Testis (tissue), 2 donors: ENCODE data around the gene POLRMT.

Source experiments
- CTCF ChIP-seq, 3 experiments: fragments of 450-650 bp in 2 of 3; fragments of 200-600 bp in 1 of 3; sonication (generic) in 1 of 3; IDR thresholded peaks; one replicate each; pipeline ENCODE4 v1.5.1; 2016 to 2019; ENCODE audit warnings: antibody characterized with exemption in 3 of 3, mild to moderate bottlenecking in 2 of 3, moderate library complexity in 1 of 3
- POLR2A ChIP-seq: fragments of 450-650 bp; IDR thresholded peaks from one replicate; pipeline ENCODE4 v1.6.1; 2017; ENCODE audit warnings: antibody characterized with exemption, mild to moderate bottlenecking, moderate library complexity

DNA sequence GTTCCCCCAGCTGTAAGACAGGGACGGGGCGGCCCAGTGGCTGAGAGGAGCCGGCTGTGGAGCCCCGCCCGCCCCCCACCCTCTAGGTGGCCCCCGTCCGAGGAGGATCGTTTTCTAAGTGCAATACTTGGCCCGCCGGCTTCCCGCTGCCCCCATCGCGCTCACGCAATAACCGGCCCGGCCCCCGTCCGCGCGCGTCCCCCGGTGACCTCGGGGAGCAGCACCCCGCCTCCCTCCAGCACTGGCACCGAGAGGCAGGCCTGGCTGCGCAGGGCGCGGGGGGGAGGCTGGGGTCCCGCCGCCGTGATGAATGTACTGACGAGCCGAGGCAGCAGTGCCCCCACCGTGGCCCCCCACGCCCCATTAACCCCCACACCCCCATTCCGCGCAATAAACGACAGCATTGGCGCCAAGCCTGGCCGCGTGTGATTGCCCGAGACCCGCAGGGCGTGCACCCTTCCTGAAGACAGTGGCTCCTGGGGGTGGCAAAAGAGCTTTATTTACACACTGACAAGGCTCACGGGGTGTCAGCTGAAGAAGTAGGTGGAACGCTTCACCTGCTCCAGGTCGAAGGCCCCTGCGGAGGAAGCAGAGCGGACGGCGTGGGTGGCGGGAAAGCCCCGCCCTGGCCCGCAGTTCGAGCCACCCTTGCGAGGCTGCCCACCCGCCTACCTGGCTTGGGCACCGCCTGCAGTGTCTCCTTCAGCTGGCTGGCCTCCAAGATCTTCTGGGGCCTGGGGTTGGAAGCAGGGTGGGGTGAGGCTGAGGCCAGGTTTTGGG is 16.4 kb downstream of the POLRMT start:
- TF ChIP-seq CTCF (IDR thresholded peaks at IDR 0.05) (no peak), POLR2A (no peak)
